GM13976 (cell line): ENCODE data around the gene SERPINC1.
"Not testable (repeated sequence)": the region's sequence is repeated elsewhere in the genome, so short reads cannot be mapped to it uniquely, and the experiment has no call there.

Experiments used
- DNase-seq: peaks from one replicate; pipeline ENCODE4 v3.0.0; 2012; ENCODE audit warnings: low spot score
- CTCF ChIP-seq: IDR thresholded peaks from 2 replicates; pipeline ENCODE4 v1.5.1; 2012; ENCODE audit warnings: borderline replicate concordance, mild to moderate bottlenecking; ENCODE audit not compliant: insufficient read depth; ENCODE audit errors: extremely low read depth, missing control alignments, control extremely low read depth
- in situ Hi-C: fragments of 300-500 bp; cut with MboI; formaldehyde crosslinking; loops from one replicate; pipeline ENCODE4 v1.12.0; 2022; ENCODE audit warnings: low sequenced_read_pairs, mixed read lengths, inconsistent platforms; ENCODE audit not compliant: unreplicated experiment

SERPINC1 gene

DNA sequence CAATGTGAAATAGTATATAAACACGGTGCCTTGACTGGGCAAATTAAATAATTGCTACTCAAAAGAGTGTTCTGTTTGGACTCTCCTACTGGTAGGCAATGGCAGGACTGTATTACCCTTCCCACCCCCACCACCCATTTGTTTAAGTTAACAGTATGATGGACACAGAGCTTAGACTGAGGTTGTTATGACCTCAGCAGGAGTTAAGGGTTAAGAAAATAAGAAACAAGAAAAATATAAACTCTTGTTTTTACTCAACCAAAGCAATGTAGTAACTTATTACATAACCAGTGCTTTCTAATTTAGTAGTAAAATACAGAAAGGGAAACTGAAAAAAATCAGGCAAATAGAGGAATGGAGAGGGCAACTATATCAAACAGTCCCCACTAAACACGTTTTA is 19.9 kb upstream of the SERPINC1 start:
- in situ Hi-C loops, result no loop called here
- no peak for TF ChIP-seq CTCF
- DNase-seq, result no peak

GRCh38 chr1:173934440-173934839 is 17.3 kb upstream of the SERPINC1 start:
- in situ Hi-C loops, result no loop called here
- no peak for DNase-seq
- no peak for TF ChIP-seq CTCF

GRCh38 chr1:173930541-173930940 is 13.4 kb upstream of the SERPINC1 start:
- DNase-seq, in situ Hi-C loops: not testable (repeated sequence)

- in situ Hi-C loops, result no loop called here
- DNase-seq, result no peak
- TF ChIP-seq CTCF, result no peak
These were observed 8.4 kb upstream of the SERPINC1 start for GRCh38 chr1:173925306-173926242.

- in situ Hi-C loops, result no loop called here
- no peak for DNase-seq
- no peak for TF ChIP-seq CTCF
These were observed 3.7 kb upstream of the SERPINC1 start for GRCh38 chr1:173920861-173921260.

GRCh38 chr1:173917635-173918493 is 737 bp upstream of the SERPINC1 start:
- TF ChIP-seq CTCF, result no peak
- in situ Hi-C loops, result no loop called here

GRCh38 chr1:173916667-173917066 is 460 bp downstream of the SERPINC1 start:
- TF ChIP-seq CTCF, result no peak
- no peak for DNase-seq
- in situ Hi-C loops, result no loop called here

More at GRCh38 chr1:173917635-173918493, 737 bp upstream of the SERPINC1 start:
- no peak for DNase-seq
